SKM-1 treated with dmso at 0.1 percent for 144 hours (cell line): ENCODE results near the gene C1QTNF3.
"Not testable (repeated sequence)": the region's sequence is repeated elsewhere in the genome, so short reads cannot be mapped to it uniquely, and the experiment has no call there.

Experiments
- DNase-seq: peaks from one replicate; lab custom pipeline; 2025; ENCODE audit not compliant: unreplicated experiment; lab: John Stamatoyannopoulos, UW

The C1QTNF3 gene

DNA sequence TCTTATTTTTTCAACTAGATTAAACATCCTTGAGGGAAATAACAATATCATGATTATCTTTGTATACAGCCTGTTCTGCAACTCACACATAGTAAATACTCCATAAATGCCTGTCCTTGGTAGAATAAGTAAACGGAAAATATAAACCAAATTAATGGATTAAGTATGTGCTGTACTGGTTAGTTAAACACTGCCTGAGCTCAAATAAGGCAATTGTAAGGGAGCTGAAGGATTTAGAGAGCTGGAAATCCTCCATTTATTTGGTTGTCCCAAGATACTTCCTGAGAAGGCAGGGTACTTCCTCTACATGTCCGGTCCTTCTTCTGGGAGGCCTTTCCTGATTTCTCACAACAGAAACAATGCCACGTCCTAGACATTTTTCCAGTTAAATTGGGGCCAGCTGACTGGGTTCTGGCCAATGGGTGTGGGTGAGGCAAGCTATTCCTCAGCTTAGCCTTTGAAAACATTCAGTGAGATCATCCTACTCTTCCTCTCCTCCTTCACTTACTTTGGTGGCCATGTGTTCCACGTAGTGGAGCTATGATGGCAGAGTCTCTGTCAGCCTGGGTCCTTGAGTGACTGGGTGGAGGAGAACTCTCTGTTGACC is 8.5 kb upstream of the C1QTNF3 start:
- DNase-seq: no peak

DNA sequence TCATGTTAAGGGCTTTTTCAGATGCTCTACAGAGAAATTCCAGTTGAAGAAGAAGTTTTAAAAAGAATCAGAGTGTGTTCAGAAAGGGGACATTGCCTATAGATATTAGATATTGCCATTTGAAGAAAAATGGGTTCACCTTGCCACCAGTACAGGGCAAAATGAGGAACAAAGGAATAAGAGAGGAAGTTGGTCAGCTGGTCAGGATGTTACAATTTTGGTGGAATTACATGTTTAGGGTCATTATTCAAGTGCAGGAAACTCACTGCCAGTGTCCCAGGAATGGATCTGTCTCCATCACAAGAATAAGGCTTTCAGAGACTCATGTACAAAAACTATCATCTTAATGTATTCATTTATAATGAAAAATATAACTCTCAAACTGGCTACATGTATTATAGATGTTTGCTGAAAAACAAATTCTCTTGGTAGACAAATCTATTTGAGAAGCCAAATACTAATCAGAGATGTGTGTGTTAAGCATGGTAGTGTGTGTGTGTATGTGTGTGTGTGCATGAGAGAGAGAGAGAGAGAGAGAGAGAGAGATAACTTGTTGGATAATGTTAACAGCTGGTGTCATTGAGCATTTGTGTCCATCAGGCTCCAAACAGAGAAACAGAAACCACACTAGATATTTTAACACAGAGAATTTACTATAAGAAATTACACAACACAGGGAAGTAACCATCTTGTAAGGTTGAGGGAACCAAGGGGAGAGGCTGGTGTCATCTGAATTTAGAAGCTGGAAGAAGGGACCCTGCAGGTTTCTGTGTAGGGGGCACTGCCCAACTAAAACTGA is 5.0 kb upstream of the C1QTNF3 start:
- DNase-seq: peak; percentile 44

DNA sequence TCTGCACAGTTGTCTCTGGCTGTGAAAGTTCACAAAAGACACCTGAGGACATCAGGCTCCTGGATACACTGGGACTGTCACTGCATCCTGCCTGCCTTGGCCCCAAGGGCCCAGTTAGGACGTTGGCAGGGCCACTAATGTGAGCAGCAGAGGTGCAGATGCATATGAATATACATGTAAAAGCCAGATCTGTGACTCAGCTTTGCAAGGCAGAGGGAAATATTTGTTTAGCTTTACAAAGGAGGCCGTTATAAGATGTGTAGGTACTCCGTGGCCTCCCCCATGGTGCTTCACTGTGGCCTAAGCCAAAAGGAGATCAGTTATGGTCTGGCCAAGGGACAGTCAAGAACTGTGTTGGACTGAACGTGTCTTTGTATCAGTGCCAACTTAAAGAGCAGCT is 4.1 kb upstream of the C1QTNF3 start:
- DNase-seq: no peak

DNA sequence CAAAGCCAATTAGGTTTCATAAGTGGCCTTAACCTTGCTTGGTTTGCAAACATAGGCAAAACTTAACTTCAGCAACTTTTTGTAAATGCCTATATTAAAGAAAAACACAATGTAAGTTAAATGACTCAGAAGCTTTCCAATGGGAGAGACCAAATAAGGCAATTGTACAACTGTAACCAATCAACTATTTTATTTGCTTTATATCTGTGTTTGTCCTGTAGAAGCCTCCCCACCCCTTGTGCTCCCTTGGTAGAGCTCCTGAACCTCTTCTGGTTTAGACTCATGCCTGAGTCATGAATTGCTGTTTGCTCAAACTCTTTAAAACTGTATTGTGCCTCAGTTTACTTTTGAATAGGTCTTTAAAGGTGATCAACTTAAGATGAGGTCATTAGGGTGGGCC is 3.0 kb upstream of the C1QTNF3 start:
- DNase-seq: no peak

GRCh38 chr5:34045023-34045422 is 2.0 kb upstream of the C1QTNF3 start:
- DNase-seq: no peak

GRCh38 chr5:34042321-34042720 is 692 bp downstream of the C1QTNF3 start:
- DNase-seq: peak; percentile 42

GRCh38 chr5:34041247-34041972 is 1.6 kb downstream of the C1QTNF3 start:
- no peak for DNase-seq

DNA sequence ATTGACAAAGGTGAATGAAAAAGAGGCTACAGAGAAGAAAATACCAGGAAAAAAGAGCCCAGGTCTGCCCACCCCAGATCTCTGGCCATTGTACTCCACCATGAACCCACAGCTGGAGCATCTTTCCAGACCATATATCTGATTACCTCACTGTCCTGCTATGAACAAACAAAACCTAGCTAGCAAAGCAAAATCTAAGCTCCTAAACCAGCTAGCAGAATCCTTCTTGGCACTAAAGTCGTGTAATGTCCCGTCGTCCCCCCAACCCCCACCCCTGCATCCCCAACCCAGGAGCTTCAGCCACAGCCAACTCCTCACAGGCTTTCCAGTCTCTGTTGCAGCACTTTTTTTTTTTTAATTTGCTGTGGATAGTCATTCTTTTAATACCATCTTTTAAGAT is 2.5 kb downstream of the C1QTNF3 start:
- DNase-seq: no peak

GRCh38 chr5:34039398-34040157 is 3.4 kb downstream of the C1QTNF3 start:
- peak; percentile 15 for DNase-seq

GRCh38 chr5:34038838-34039237 is 4.2 kb downstream of the C1QTNF3 start:
- DNase-seq: no peak

DNA sequence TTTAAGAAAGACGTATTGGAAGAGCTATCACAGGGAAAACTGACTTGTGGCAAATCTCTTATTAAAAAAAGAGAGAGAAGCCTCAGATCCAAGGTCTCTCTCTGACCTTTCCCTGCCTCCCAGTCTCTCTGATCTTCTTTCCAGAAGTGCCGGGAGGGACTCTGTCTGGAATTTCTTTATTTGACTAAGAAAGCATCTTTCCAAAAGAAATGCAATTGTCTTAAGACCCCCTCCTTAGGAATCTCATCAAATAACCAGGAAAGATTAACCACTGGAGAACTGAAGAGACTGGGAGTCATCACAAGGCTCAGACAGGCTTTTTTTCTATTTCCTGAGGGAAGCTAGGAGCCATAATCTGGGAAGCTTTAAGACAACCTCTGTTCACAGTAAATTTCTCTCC is 4.6 kb downstream of the C1QTNF3 start:
- DNase-seq: no peak

DNA sequence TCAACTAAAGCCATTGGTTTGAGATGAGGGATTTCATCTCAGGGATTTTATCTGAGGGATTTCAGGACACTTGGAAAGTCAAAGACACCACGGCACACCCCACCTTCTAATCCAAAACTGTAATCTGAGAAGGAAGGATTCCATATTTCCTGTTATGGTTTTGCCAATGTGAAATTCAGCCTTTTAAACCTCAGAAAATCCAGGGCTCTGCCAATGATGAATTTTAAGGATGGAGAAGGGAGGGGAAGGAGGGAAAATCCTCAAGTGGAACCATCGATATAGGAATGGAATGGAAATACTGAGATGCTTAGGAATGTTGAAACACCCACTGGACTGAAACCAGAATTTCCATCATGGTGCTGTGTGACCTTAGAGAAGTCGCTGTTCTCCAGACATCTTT is 5.3 kb downstream of the C1QTNF3 start:
- no peak for DNase-seq

DNA sequence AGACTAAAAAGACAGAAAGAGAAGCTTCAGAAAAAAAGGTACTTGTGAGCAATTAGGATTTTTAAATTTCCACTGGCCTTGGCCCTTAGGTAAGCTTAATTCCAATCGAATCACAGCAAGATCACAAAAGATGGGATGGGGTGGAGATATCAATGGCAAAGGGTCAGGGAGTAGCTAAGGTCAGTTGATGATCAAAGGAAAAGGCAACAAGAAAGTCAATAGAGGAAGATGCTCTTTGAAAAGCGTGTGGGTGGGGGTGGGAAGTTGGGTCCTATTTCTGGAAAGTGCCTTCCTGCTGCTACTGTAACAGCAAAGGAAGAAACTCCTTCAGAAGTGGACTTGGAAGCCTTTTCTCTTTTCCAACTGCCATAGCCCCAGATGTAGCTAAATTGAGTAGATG is 7.3 kb downstream of the C1QTNF3 start:
- no peak for DNase-seq

DNA sequence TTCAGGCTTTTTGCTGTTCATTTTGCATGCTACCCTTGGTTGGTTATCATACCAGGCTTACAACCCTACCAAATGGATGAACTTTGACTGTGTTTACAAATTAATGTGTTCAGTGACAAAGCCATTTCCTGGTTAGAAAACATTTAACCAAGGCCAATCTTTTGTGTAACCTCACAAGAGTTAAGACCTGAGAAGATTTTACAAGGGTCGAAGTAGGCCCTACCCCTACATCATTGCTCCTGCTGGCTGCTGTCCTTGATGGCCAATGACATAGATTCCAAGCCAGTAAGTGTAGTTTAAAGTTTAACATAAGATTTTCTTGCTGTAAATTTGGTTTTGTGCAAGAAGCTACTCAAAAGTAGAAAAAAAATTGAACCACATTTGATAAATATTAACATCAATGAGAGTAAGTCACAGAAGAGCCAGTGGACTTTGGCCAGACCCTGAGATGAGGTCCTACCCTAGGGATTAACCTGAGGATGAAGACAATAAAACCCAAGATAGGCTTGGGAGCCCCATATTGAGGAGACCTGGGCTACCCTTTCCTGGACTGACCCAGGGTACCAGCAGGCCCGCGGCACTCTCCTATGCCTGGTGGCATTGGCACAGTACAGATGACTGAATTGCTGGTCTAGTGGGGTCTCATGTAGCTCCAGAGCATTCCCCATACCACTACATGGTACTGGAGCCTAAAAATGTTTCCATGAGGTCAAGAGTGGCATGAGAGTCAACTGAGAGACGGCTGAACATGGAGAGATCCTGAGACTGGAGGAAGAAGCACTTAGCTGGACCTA is 8.3 kb downstream of the C1QTNF3 start:
- DNase-seq: no peak

DNA sequence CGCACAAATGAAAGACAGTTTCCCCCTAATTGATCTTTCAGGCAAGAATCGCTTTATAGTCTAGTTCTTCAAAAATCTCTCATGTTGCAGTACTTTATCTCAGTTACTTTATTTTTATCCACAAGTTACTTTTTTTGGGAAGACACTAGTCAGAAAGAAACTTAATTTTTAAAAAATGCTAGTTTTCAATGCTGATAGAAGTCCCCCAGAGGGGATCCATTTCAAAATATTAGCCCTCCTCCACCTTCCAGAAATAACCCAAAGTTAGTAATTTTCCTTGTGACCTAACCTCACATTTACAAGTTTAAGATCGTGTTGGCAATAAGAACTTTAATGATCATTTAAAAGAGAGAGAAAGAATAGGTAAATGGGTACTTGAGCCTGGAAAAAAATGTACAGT is 11.0 kb downstream of the C1QTNF3 start:
- DNase-seq: no peak

GRCh38 chr5:34031117-34031516 is 11.9 kb downstream of the C1QTNF3 start:
- DNase-seq: no peak

DNA sequence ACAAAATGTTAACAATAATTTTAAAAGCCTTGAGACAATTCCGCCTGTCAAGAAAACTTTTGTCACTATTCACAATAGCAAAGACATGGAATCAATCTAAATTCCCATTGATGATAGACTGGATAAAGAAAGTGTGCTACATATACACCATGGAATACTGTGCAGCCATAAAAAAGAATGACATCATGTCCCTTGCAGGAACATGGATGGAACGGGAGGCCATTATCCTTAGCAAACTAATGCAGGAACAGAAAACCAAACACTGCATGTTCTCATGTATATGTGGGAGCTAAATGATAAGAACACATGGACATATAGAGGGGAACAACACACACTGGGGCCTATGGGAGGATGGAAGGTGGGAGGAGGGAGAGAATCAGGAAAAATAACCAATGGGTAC is 12.4 kb downstream of the C1QTNF3 start:
- DNase-seq: not testable (repeated sequence)

DNA sequence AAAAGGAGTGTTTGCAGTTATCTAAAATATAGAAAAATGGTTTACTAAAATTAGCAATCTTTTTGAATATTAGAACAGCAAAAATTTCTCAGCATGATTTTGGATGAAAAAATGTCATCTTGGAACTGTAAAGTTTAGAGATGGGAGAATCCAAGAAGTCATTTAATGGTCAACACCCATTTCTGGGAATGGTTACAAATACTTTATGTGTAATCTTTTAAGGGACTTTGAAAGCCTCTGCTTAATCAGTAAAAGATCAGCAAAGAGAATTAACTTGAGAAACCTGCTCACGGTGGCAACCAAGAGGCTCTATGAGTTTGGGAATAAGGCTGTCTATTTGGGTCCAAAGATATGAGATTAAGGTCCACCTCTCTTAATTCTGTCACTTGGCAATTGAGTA is 13.0 kb downstream of the C1QTNF3 start:
- no peak for DNase-seq

DNA sequence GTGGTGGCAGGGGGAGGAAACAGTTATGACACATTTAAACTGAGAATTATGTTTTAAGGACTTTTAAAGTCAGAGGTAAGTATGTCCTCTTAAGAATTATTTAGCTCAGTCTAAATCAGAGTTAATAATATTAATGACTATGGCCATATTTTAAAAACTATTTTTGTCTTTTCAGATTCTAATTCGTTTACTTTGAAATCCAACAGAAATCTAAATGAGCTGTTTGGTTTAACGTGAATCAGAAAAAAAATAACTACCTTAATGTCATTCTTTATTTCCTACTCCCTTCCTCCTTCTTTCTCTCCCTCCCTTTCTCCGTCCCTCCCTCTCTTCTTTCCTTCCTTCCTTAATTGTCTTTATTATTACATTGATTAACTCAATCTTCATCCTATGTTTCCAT is 14.7 kb downstream of the C1QTNF3 start:
- no peak for DNase-seq

- DNase-seq: no peak
Observed at GRCh38 chr5:34026089-34026761, 16.8 kb downstream of the C1QTNF3 start.
